Measurements from ENCODE around the gene NAT16. TPM values are rescaled to one million over a fixed set of nuclear protein-coding genes. Genes with fewer than 3 reads are reported as not detected.

NAT16 gene
- total RNA-seq = not detected

- intact Hi-C loops (cut with DNase I; ENCODE audit: low total_unique reads) = no loop called here
- ATAC-seq (no peak), DNase-seq (no peak)
- Histone ChIP-seq H3K27me3 (peaks cover 55 to 75% (median 67%) of the 10 kb centered on the region in 3 donors), H3K4me3 (no peak within 1 kb of the TSS), H3K9me3 (no peaks in the 10 kb centered on the region), H3K4me1 (peaks cover 0 to 3% of the 10 kb centered on the region in 2 donors), H3K36me3 (no peaks in the 10 kb centered on the region), H3K27ac (no peak within 1 kb of the TSS)
- in situ Hi-C loops (cut with MboI; ENCODE audit: low sequenced_read_pairs in 4 of 4) = no loop called here
- TF ChIP-seq, protein P1, sequence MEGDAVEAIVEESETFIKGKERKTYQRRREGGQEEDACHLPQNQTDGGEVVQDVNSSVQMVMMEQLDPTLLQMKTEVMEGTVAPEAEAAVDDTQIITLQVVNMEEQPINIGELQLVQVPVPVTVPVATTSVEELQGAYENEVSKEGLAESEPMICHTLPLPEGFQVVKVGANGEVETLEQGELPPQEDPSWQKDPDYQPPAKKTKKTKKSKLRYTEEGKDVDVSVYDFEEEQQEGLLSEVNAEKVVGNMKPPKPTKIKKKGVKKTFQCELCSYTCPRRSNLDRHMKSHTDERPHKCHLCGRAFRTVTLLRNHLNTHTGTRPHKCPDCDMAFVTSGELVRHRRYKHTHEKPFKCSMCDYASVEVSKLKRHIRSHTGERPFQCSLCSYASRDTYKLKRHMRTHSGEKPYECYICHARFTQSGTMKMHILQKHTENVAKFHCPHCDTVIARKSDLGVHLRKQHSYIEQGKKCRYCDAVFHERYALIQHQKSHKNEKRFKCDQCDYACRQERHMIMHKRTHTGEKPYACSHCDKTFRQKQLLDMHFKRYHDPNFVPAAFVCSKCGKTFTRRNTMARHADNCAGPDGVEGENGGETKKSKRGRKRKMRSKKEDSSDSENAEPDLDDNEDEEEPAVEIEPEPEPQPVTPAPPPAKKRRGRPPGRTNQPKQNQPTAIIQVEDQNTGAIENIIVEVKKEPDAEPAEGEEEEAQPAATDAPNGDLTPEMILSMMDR (IDR thresholded peaks at IDR 0.05 in 4 of 5, conservative IDR thresholded peaks at IDR 0.05 in 1 of 5) = no peak
- TF ChIP-seq POLR2A (IDR thresholded peaks at IDR 0.05) = no peak
Observed at GRCh38 chr7:101180130-101180755, at the start of gene NAT16. Gene NAT16 (minus strand): TSS chr7:101180293. CDS start chr7:101174807, 5,486 bp downstream.

- no peak overlapping the region for H3K27ac ChIP-seq
- TF ChIP-seq, protein P1 (IDR thresholded peaks at IDR 0.05 in 4 of 5, conservative IDR thresholded peaks at IDR 0.05 in 1 of 5) = no peak
- no peak for TF ChIP-seq POLR2A (IDR thresholded peaks at IDR 0.05)
- no peaks in the 10 kb centered on the region for H3K27me3 ChIP-seq
- H3K9me3 ChIP-seq = no peaks in the 10 kb centered on the region
- in situ Hi-C loops (cut with MboI; ENCODE audit: low sequenced_read_pairs in 4 of 4) (no loop called here), intact Hi-C loops (cut with DNase I; ENCODE audit: low total_unique reads) (no loop called here)
- ATAC-seq (no peak), DNase-seq (no peak)
- H3K36me3 ChIP-seq = peaks cover 0 to 54% of the 10 kb centered on the region in 2 donors
- no peak overlapping the region for H3K4me3 ChIP-seq
- H3K4me1 ChIP-seq = peaks cover 0 to under 1% of the 10 kb centered on the region in 2 donors
Observed at GRCh38 chr7:101226721-101227120, 46.6 kb upstream of the NAT16 start.

DNA sequence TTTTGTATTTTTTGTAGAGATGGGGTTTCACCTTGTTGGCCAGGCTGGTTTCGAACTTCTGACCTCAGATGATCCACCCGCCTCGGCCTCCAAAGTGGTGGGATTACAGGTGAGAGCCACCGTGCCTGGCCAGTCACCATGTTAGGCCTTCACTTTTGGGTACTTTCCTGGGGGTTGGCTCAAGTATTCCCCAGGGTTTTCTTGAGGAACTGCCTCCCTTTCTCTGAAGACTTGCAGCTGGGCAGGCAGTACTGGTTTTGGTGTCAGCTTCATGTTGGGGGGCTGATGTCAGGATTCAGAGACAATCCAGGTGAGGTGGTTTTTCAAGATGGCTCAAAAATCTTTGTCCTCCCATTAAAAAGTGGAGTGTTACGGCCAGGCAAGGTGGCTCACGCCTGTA lies 45.6 kb upstream of the NAT16 start:
- Histone ChIP-seq H3K4me3 (no peak overlapping the region), H3K4me1 (no peaks in the 10 kb centered on the region), H3K9me3 (no peaks in the 10 kb centered on the region), H3K27ac (no peak overlapping the region), H3K36me3 (peaks cover 0 to 54% of the 10 kb centered on the region in 2 donors), H3K27me3 (no peaks in the 10 kb centered on the region)
- in situ Hi-C loops (cut with MboI; ENCODE audit: low sequenced_read_pairs in 4 of 4) = no loop called here
- ATAC-seq (no peak), DNase-seq (no peak)
- no peak for TF ChIP-seq POLR2A (IDR thresholded peaks at IDR 0.05)
- TF ChIP-seq, protein P1 (IDR thresholded peaks at IDR 0.05 in 4 of 5, conservative IDR thresholded peaks at IDR 0.05 in 1 of 5) = no peak
- intact Hi-C loops (cut with DNase I; ENCODE audit: low total_unique reads) = no loop called here

GRCh38 chr7:101223528-101223927 lies 43.4 kb upstream of the NAT16 start:
- H3K27me3 ChIP-seq = no peaks in the 10 kb centered on the region
- no peak for TF ChIP-seq POLR2A (IDR thresholded peaks at IDR 0.05)
- DNase-seq (no peak), ATAC-seq (no peak)
- no peak overlapping the region for H3K27ac ChIP-seq
- no peak overlapping the region for H3K4me3 ChIP-seq
- peaks cover 0 to 46% of the 10 kb centered on the region in 2 donors for H3K36me3 ChIP-seq
- intact Hi-C loops (cut with DNase I; ENCODE audit: low total_unique reads) (no loop called here), in situ Hi-C loops (cut with MboI; ENCODE audit: low sequenced_read_pairs in 4 of 4) (no loop called here)
- no peaks in the 10 kb centered on the region for H3K9me3 ChIP-seq
- H3K4me1 ChIP-seq = peaks cover 13 to 20% of the 10 kb centered on the region in 2 donors

GRCh38 chr7:101222275-101222830 lies 42.3 kb upstream of the NAT16 start:
- Histone ChIP-seq H3K4me3 (no peak overlapping the region), H3K36me3 (peaks cover 0 to 46% of the 10 kb centered on the region in 2 donors)
- in situ Hi-C loops (cut with MboI; ENCODE audit: low sequenced_read_pairs in 4 of 4) = no loop called here

More at GRCh38 chr7:101222275-101222830, 42.3 kb upstream of the NAT16 start:
- no peak for ATAC-seq
- Histone ChIP-seq H3K27me3 (no peaks in the 10 kb centered on the region), H3K27ac (no peak overlapping the region), H3K9me3 (no peaks in the 10 kb centered on the region), H3K4me1 (peaks cover 15 to 23% of the 10 kb centered on the region in 2 donors)
- TF ChIP-seq, protein P1 (IDR thresholded peaks at IDR 0.05 in 4 of 5, conservative IDR thresholded peaks at IDR 0.05 in 1 of 5) = no peak
- TF ChIP-seq POLR2A (IDR thresholded peaks at IDR 0.05) = no peak
- no peak for DNase-seq
- intact Hi-C loops (cut with DNase I; ENCODE audit: low total_unique reads) = no loop called here

Measured in gastrocnemius medialis (tissue), 4 donors.